HS-27A (cell line): Measurements from ENCODE around the gene ADAMTS5.

Experiments used
- DNase-seq: peaks from one replicate; pipeline ENCODE4 v3.0.0-alpha.2; 2012; ENCODE audit warnings: low read depth, missing footprints

The ADAMTS5 gene

GRCh38 chr21:26967062-26967913, at the start of gene ADAMTS5:
ADAMTS5 (minus strand) TSS chr21:26967088; CDS start chr21:26966391, 697 bp downstream.
- peak; percentile 81 for DNase-seq

- DNase-seq = no peak
Observed at GRCh38 chr21:27001526-27001925, 34.6 kb upstream of the ADAMTS5 start.

DNA sequence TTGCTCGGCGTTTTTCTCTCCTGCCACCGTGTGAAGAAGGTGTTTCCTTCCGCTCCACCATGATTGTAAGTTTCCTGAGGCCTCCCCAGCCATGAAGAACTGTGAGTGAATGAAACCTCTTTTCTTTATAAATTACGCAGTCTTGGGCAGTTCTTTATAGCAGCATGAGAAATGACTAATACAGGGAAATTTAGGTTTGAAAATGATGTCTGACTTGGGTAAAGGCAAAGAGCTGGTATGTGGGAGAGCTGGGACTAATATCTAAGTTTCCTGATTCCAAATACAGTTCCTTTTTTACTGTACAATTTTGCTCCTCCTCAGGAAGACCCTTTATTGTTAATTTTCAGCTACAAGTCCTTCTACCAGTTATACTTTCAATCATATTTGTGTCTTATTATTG, 16.7 kb upstream of the ADAMTS5 start:
- DNase-seq = no peak

- no peak for DNase-seq
Observed at GRCh38 chr21:26982767-26983166, 15.9 kb upstream of the ADAMTS5 start.

DNA sequence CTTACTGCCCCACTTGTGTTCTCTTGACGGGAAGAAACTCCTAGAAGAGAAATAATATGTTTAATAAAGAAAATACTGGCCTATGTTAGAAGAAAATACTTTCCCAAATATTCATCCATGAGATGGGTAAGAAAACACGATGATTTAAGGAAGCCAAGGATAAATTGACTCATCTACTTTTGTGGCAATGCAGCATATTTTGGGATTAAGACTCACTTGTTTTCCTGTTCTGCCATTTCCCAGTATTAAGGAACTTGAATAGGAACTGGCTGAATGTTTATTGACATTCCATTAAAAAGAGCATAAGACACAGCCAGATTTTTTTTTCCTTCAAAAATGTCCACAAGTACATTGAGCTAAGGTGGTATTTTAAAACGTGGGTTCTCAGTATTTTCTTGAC, 10.9 kb upstream of the ADAMTS5 start:
- no peak for DNase-seq

DNA sequence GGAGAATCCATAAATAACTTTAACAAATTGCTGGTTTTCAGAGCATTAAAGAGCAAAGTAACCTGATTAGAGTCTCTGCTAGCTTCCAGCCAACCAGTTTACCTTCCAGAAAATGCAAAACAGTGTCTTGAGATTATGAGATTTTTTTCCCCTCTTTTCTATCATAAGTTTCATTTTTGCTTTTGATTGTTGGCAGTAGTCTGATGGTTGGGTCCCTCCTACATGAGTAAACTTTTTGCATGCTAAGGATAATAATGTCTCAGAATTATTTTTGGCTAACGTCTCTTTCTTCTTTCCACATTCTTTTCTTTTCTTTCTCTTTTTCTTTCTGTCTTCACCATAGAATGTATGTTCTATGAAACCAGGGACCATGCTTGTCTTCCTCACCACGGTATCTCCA, 6.3 kb upstream of the ADAMTS5 start:
- no peak for DNase-seq

DNA sequence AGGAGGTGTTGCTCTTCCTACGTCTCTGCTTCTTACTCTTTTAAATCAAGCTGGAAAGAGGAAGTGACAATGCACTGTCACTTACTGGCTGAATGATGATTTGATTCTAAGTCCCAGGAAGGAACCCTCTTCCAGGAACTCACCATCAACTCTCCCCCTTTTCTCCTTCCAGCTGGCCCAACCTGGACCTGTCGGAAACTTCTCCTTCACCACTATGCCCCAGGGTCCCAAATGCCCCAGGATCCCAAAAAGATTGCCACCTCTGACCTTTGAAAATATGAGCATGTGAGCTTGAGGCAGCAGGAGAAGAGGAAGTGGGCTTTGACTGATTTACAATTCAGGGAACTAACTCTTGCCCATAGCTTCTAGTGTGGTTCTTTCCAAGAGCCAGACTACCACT, 5.3 kb upstream of the ADAMTS5 start:
- no peak for DNase-seq

DNA sequence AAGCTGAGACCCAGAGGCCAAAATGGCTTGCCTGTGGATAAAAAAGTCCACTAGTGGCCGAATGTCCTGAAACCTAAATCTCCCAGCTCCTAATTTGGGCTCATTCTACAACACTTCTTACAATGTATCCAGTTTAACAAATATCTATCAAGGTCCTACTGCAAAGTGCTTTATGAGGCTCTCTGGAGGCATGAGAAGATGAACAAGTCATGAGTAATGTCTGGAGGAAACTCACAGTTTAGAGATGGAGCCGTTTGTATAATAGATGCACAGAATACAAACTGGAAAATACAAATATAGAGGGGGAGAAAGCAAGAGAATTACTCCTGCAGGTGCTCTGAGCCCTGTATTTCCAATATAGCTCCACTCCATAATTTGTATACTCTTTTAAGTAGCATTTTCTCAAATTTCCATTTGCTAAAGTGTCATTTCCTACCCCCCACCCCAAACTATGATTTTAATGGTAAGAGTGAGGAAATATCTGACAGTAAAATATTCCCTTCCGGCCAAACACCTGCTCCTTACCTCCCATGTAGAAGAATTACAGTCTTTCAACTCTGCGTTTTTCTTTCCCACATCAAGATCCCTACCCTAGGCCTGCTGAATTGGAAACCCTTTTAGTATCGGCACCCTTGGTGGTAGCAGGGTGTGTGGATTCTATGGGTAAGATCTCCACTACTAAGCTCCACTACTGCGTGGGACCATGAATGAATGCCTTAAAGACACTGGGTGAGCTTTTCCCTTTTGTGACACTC, 3.3 kb upstream of the ADAMTS5 start:
- DNase-seq = no peak

GRCh38 chr21:26966649-26967061, 233 bp downstream of the ADAMTS5 start:
- DNase-seq = no peak

GRCh38 chr21:26965907-26966581, 844 bp downstream of the ADAMTS5 start:
- DNase-seq = no peak

DNA sequence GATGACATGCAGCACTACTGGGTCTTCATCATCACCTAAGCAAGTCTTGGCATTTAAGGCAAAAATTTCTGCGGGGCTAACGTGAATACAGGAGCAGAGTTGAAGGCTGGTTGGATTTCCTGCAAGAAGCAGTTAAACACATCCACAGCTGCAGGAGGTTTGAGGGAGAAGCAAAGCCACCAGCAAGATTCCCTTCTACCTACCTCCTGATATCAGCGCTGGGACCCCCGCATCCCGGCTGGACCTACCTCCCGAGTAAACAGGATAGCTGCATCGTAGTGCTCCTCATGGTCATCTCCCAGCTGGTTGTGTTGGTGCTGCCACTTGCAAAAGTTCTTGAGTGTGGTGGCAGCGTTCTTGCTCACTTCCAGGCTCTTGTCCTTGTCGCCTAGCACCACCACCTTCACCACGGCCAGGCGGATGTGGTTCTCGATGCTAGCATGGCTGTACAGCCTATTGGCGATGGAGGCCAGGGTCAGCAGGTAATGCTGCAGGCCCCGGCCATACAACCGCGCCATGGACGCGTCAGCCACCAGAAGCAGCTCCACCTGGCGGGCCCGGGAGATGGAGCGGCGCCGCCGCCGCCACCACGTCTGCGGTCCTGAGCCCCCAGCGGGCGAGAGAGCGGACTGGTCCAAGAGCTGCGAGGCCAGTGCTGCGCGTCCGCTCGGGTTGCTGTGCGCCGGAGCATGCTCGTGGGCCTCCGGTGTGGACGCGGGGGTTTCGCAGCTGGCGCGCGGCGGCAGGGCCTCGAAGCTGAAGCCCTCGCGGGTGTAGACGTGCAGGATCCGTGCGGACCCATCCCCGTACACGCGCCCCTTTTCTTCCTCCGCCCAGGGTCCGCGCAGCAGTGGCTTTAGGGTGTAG, 1.6 kb downstream of the ADAMTS5 start:
- no peak for DNase-seq

GRCh38 chr21:26964170-26964778, 2.6 kb downstream of the ADAMTS5 start:
- no peak for DNase-seq

GRCh38 chr21:26962621-26963181, 4.2 kb downstream of the ADAMTS5 start:
- no peak for DNase-seq

DNA sequence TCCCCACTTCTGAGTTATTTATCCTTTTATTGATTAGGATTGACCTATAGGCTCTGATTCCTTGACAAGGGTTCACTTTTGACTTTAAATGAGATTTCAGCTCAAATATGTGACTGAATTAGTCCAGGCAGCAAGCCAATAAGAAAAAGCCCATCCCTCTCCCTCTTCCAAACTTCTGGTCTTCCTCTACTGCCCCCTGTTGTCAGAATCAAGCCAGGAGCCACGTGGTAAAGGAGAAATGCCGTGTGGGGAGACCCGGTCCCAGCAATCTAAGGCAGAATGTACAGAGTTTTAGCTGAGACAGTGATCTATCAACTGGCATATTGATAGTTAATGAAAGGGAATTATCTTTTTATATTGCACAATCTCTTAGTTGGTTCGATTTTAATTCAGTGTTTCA, 5.2 kb downstream of the ADAMTS5 start:
- DNase-seq = no peak

DNA sequence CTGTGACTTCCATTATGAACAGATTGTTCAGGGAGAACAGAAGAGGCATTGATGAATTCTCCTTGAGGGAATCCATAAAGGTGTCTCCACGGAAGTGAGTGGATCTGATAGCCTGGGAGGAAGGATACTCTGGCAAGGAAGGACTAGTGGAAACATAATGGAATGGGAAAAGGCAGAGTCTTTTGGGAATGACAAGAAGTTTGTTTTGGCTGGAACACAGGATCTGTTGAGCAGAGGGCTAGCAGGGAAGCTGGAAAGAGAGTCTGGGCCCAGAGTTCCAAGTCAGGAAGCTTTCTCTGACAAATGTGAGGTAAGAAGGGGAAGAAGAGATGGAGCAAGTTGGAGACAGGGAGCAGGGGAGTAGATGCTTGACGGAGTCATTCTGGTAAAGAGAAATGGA, 8.1 kb downstream of the ADAMTS5 start:
- DNase-seq = no peak

DNA sequence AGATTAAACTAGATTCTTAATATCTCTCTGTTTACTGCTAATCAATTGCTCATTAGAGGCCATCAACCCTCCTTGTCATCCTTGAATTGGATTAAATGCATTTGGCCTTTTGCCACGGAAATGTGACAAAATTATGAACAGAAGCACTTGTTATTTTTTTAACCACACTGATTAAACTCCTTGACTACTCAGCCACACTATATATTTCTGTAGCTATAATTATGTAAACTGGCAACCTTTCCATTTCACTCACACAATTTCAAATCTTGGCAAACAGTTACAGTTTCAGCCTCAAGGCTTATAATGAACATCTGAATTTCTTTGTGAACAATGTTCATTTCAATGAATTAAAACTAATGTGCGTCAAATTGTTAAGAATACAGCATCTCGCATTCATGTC, 10.1 kb downstream of the ADAMTS5 start:
- no peak for DNase-seq

DNA sequence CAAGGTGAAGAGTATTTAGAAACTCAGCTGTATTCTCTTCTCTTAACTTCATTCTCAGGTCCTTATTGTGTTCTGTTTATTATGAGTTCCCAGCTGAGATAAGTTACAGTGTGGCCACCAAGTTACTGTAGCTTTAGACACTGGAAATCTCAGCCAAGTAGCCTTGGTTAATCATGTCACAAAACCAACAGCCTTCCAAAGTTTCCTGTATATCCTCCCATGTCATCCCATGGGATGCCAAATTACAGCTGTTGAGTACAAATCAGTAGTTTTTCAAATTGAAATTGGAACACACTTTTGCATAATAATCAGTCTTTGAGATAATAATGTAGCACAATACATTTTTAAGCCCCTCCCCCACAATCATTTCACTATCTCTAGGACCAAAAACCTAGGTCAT, 10.7 kb downstream of the ADAMTS5 start:
- DNase-seq = no peak

- DNase-seq = no peak
Observed at GRCh38 chr21:26954662-26955121, 12.2 kb downstream of the ADAMTS5 start.

DNA sequence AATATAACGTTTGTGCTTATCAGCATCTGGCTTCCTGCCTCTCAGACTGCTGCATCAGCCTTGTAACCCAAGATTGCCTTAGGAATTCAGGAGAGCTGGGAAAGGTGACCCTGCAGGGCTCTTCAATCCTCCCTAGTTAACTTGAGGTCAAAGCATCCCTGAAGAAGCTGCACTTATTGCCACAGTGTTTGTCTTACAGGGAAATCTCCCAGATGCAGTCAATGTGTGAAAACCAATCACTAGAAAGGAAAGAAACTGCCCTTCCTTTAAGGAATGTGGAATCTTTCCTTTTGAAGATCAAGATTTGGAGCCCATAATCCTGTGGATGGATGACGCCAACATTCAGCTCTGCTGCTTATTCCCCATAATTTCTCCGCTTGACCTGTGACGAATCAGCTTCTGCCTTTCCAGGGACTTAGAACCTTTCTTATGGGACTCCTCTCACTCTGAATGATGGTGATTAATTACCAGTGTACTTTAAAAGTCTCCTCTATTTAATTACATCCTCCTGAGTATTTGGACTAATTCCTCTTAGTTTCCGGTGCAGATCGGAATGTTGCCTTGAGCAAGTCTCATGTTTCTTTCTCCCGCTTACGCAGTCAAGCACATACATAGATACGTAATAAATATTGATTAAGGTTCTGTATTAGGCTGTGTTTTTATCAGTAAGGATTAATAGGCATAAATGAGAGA, 14.4 kb downstream of the ADAMTS5 start:
- DNase-seq = no peak

GRCh38 chr21:26949830-26950229, 17.1 kb downstream of the ADAMTS5 start:
- no peak for DNase-seq
